Loucy (cell line): ENCODE measurements around the gene TNFSF13.

Source experiments
- H2AFZ ChIP-seq: fragments of 200-600 bp; sonication (generic); 2 replicates; pipeline ENCODE4 v1.6.0; 2016; ENCODE audit warnings: antibody characterized with exemption, mild to moderate bottlenecking, low read length, moderate library complexity
- H3F3A ChIP-seq: fragments of 200-600 bp; 2 replicates; pipeline ENCODE4 v1.6.0; 2016; ENCODE audit warnings: antibody characterized with exemption, low read depth, mild to moderate bottlenecking
- H3K27me3 ChIP-seq: fragments of 200-600 bp; sonication (generic); 2 replicates; pipeline ENCODE4 v1.6.1; 2014; ENCODE audit warnings: low read length, mild to moderate bottlenecking; ENCODE audit not compliant: insufficient read depth, poor library complexity, severe bottlenecking
- H3K36me3 ChIP-seq: fragments of 200-600 bp; sonication (generic); 2 replicates; pipeline ENCODE4 v1.6.1; 2016; ENCODE audit warnings: low read length; ENCODE audit not compliant: insufficient read depth
- H3K4me1 ChIP-seq: fragments of 200-600 bp; sonication (generic); 2 replicates; pipeline ENCODE4 v1.5.1; 2014; ENCODE audit warnings: low read length, mild to moderate bottlenecking; ENCODE audit not compliant: insufficient read depth, poor library complexity, severe bottlenecking
- H3K4me2 ChIP-seq: fragments of 200-600 bp; sonication (generic); 2 replicates; pipeline ENCODE4 v1.6.0; 2014; ENCODE audit warnings: antibody characterized with exemption, low read length, low read depth, mild to moderate bottlenecking; ENCODE audit not compliant: poor library complexity, severe bottlenecking
- H3K4me3 ChIP-seq: fragments of 200-600 bp; sonication (generic); 2 replicates; pipeline ENCODE4 v1.5.1; 2014; ENCODE audit warnings: low read length, mild to moderate bottlenecking, mixed read lengths; ENCODE audit not compliant: poor library complexity, severe bottlenecking
- H3K79me2 ChIP-seq: fragments of 200-600 bp; sonication (generic); 2 replicates; pipeline ENCODE4 v1.6.1; 2014; ENCODE audit warnings: low read length; ENCODE audit not compliant: insufficient read depth
- H3K9ac ChIP-seq: fragments of 200-600 bp; sonication (generic); 2 replicates; pipeline ENCODE4 v1.6.0; 2014; ENCODE audit warnings: mild to moderate bottlenecking, low read depth, low read length, moderate library complexity; ENCODE audit not compliant: poor library complexity, severe bottlenecking
- H3K9me2 ChIP-seq: fragments of 200-600 bp; sonication (generic); replicated peaks from 2 replicates; pipeline ENCODE4 v1.6.1; 2016; ENCODE audit warnings: low read depth, low read length, mixed read lengths
- H3K9me3 ChIP-seq: fragments of 200-600 bp; sonication (generic); 2 replicates; pipeline ENCODE4 v1.6.1; 2014; ENCODE audit warnings: mild to moderate bottlenecking, antibody characterized with exemption, low read length, low read depth; ENCODE audit not compliant: insufficient read depth
- H4K20me1 ChIP-seq: fragments of 200-600 bp; sonication (generic); 2 replicates; pipeline ENCODE4 v1.6.0; 2014; ENCODE audit warnings: antibody characterized with exemption, low read length, mild to moderate bottlenecking; ENCODE audit not compliant: insufficient read depth, poor library complexity, severe bottlenecking
- EZH2phosphoT487 ChIP-seq: fragments of 200-600 bp; IDR thresholded peaks from 2 replicates; pipeline ENCODE4 v1.6.1; 2018; ENCODE audit warnings: antibody characterized with exemption, mild to moderate bottlenecking, moderate library complexity, borderline replicate concordance
- TF ChIP-seq, protein P1 (sequence below): fragments of 200-600 bp; sonication (generic); conservative IDR thresholded peaks from 2 replicates; pipeline ENCODE4 v1.5.1; 2014; ENCODE audit warnings: mild to moderate bottlenecking, antibody characterized with exemption, low read length

The TNFSF13 gene

DNA sequence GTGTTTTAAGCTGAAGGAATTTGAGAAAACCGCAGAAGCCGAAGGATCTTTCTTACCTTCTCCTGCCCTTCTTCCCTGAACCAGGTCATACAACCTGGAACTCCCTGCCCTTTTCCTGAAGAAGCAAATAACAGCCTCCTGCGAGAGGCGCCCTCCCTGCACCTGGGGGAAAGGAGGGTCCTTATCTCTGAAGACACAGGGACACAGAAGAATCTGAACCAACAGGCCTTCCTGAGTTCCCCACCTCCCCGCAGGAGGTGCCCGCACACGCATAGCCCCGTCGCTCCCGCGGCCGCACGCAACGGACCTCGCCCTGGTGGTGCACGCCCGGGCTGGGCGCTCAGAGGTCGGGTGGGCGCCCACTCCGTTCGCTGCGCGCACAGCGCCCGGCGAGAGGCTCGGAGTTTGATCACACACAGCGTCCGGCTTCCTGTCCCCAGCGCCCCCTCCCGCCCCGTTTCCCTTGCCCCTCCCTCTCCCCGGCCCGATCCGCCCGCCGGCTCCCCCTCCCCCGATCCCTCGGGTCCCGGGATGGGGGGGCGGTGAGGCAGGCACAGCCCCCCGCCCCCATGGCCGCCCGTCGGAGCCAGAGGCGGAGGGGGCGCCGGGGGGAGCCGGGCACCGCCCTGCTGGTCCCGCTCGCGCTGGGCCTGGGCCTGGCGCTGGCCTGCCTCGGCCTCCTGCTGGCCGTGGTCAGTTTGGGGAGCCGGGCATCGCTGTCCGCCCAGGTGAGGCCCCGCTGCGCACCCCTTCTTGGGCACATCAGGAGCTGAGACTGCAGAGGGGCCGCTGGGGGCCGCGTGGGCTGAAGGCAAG lies 9.8 kb upstream of the TNFSF13 start, which contains the start of gene TNFSF12:
Gene TNFSF12 (plus strand): TSS at position 474 of the 816 bp plus-strand sequence. CDS start 96 bp downstream, at position 570.
- Histone ChIP-seq H3F3A (no peaks in the 10 kb centered on the region), H3K9ac (peak within 1 kb of the TSS; percentile 45), H3K4me2 (peak within 1 kb of the TSS; percentile 89), H3K79me2 (no peaks in the 10 kb centered on the region), H3K9me3 (no peaks in the 10 kb centered on the region), H3K4me1 (peaks cover 4% of the 10 kb centered on the region), H2AFZ (peak within 1 kb of the TSS; percentile 98), H3K9me2 (no peaks in the 10 kb centered on the region), H4K20me1 (no peaks in the 10 kb centered on the region), H3K27me3 (no peaks in the 10 kb centered on the region), H3K4me3 (peak within 1 kb of the TSS; percentile 70), H3K36me3 (no peaks in the 10 kb centered on the region)
- TF ChIP-seq, protein P1, sequence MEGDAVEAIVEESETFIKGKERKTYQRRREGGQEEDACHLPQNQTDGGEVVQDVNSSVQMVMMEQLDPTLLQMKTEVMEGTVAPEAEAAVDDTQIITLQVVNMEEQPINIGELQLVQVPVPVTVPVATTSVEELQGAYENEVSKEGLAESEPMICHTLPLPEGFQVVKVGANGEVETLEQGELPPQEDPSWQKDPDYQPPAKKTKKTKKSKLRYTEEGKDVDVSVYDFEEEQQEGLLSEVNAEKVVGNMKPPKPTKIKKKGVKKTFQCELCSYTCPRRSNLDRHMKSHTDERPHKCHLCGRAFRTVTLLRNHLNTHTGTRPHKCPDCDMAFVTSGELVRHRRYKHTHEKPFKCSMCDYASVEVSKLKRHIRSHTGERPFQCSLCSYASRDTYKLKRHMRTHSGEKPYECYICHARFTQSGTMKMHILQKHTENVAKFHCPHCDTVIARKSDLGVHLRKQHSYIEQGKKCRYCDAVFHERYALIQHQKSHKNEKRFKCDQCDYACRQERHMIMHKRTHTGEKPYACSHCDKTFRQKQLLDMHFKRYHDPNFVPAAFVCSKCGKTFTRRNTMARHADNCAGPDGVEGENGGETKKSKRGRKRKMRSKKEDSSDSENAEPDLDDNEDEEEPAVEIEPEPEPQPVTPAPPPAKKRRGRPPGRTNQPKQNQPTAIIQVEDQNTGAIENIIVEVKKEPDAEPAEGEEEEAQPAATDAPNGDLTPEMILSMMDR: no peak
- TF ChIP-seq EZH2phosphoT487: no peak

DNA sequence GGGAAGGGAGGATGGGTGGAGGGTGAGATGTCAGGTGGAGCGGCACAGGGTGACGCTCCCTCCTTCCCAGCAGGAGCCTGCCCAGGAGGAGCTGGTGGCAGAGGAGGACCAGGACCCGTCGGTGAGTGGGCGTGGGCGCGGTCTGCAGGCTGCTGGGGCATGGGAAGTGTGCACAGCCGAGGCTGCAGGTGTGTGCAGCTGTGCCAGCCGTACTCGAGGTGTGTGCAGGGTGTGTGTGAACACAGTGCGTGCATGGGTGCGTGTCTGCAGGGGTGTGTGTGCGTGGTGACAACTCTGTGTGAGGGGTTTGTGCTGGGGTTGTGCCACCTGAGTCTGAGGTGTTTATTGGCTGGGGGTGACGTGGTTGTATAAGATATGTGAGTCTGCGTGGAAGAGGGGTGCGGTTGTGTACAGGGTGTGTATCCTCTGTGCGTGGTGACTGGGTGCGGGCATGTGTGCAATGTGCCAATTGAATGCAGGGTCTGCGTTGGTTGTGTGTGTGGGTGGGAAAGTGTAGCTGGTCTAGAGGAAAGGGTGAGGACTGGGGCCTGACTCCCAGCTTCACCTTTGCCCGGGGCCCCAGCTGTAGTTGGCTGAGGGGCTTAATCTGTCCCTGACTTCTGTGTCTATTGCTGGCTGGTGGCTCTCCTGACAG lies 9.0 kb upstream of the TNFSF13 start:
- Histone ChIP-seq H3K79me2 (no peaks in the 10 kb centered on the region), H4K20me1 (no peaks in the 10 kb centered on the region), H3K4me3 (peak overlapping the region; percentile 70), H3K9me2 (no peaks in the 10 kb centered on the region), H3K36me3 (no peaks in the 10 kb centered on the region), H3K9ac (no peak overlapping the region), H2AFZ (peak overlapping the region; percentile 98; the same call in 1 of the 2 replicates), H3F3A (no peaks in the 10 kb centered on the region), H3K9me3 (no peaks in the 10 kb centered on the region), H3K27me3 (no peaks in the 10 kb centered on the region), H3K4me2 (peak overlapping the region; percentile 89), H3K4me1 (peaks cover 4% of the 10 kb centered on the region)
- no peak for TF ChIP-seq EZH2phosphoT487
- TF ChIP-seq, protein P1: no peak

DNA sequence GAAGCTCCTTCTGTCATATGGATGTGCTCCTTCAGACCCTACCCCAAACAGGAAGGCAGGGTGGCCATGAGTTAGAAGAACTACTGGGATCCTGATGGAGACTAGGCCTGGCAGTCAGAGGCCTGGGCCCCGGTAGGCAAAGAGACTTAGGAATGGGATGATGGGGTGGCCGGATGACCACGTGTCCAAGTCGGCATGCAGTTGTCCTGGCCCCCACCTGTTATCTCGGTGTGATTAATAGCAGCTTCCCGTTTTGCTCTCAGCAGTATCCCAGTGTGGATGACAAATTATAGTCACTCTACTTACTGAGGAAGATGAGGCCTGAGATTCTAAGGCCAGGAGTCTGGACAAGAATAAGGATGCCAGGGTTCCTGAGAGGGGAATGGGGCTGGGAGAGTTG lies 8.2 kb upstream of the TNFSF13 start:
- H3K9ac ChIP-seq: no peak overlapping the region

More for the DNA sequence above, 8.2 kb upstream of the TNFSF13 start:
- no peaks in the 10 kb centered on the region for H3K27me3 ChIP-seq
- no peaks in the 10 kb centered on the region for H3K36me3 ChIP-seq
- H3K79me2 ChIP-seq: no peaks in the 10 kb centered on the region
- H4K20me1 ChIP-seq: no peaks in the 10 kb centered on the region
- H3F3A ChIP-seq: no peaks in the 10 kb centered on the region
- H3K4me3 ChIP-seq: no peak overlapping the region
- no peak overlapping the region for H3K4me2 ChIP-seq
- no peaks in the 10 kb centered on the region for H3K9me3 ChIP-seq
- H3K4me1 ChIP-seq: peaks cover 4% of the 10 kb centered on the region
- no peaks in the 10 kb centered on the region for H3K9me2 ChIP-seq
- TF ChIP-seq, protein P1: no peak
- TF ChIP-seq EZH2phosphoT487: no peak
- no peak overlapping the region for H2AFZ ChIP-seq
